ENCODE measurements around the gene SPTB.

Gene SPTB

GRCh38 chr14:64709126-64709525 lies 170.6 kb downstream of the SPTB start:
- no peak for DNase-seq (ENCODE audit: low read depth in 2 of 2)

DNA sequence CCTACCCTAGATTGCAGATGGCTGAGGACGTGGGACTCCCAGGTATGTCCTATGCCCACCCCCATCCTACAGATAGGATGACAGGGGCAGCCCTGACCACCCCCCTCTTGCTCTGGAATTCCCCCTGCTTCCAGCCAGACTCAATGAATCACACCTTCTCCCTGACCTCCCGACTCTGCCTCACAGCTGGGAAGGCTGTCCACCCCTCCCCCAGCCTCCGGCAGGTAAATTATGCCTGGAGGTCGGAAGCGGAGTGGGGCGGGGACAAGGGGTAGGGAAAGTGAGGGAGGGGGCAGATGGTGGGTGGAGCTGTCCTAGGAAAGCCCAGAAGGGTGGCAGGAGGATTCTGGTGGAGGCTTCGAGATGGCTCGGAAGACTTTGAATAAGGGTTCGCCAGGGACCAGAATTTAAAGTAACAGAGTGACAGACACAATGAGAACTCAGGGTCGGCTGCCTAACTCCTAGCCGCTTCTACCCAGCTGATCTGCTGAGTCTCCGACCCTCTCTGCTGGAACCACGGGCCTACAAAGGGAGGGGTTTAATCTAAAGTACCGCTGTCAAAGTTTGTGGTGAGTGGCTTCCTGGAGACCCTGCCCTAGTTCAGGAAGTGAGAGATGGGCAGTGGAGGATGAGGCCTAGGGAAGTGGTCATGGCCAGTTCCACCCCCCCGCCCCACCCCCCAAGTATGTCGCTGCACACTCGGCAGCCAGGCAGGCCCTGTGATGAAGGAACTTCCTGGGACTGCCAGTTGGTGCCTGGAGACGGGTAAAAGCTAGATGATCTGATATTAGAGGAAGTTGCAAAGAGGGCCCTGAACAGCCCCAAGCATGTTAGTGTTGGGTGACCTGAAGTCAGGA lies 171.3 kb downstream of the SPTB start:
- DNase-seq (ENCODE audit: low read depth in 2 of 2), result no peak

GRCh38 chr14:64707661-64708060 lies 172.0 kb downstream of the SPTB start:
- DNase-seq (ENCODE audit: low read depth in 2 of 2), result no peak

DNA sequence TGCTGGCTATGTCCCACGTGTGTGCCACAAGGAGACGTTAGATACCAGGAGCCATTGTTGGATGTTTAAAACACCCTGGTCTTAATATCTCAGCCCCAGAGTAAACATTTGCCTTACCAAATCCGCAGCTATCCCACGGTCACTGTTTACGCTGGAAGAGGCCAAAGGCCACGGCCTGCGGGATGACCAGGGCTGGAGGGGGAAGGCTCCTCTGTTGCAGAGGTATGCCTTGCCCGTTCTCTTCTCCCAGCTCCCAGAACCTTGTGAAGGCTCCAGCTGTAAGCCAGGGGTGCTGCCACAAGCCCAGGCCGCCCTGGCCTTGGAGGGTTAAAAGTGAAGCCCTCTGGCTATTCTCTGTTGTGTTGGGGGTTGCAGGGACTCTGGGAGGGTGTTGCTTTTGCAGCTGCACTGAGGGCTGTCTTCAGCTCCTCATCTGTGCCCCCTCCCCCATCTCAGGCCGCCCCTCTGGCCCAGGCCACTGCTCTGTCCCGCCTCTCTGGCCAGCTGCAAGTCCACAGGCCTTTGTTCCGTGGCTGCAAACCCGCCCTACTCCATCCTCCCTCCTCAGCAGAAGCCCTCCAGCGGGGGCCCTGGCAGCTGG lies 173.0 kb downstream of the SPTB start:
- no peak for DNase-seq (ENCODE audit: low read depth in 2 of 2)

GRCh38 chr14:64706119-64706592 lies 173.6 kb downstream of the SPTB start:
- DNase-seq (ENCODE audit: low read depth in 2 of 2), result no peak

DNA sequence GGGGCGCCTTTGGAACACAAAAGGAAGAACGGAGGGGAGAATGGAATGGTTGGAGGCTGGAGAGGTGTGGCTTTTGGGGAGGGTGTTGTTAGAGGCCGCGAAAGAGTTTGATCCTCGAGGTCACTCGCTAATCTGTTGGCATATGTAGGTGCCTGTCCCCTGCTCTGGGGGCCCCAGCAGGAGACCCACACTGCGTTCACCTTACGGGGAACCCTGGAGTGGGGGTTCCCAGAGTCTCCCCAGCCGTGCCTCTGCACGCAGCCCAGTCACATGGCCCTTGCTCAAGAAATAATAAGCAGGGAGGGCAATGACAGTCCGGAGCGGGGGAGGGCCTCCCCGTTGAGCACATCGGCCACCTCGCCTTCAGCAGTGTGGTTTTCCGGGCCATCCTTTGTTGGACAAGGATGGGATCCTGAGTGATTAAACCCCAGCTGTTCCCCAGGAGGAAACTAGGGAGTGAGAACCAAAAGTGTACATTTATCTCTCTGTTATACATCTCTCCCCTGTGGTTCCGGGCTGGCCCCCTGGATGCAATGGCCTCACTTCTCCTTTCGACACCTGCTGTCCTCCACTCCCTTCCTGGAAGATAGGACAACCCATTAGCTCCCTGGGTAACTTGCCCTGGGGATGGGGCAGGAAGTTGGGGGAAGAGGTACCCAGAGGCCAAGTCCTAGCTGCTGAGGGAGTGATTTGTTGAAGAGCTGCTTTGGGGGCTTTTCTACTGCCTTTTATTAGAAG lies 174.2 kb downstream of the SPTB start:
- DNase-seq (ENCODE audit: low read depth in 2 of 2), result no peak

DNA sequence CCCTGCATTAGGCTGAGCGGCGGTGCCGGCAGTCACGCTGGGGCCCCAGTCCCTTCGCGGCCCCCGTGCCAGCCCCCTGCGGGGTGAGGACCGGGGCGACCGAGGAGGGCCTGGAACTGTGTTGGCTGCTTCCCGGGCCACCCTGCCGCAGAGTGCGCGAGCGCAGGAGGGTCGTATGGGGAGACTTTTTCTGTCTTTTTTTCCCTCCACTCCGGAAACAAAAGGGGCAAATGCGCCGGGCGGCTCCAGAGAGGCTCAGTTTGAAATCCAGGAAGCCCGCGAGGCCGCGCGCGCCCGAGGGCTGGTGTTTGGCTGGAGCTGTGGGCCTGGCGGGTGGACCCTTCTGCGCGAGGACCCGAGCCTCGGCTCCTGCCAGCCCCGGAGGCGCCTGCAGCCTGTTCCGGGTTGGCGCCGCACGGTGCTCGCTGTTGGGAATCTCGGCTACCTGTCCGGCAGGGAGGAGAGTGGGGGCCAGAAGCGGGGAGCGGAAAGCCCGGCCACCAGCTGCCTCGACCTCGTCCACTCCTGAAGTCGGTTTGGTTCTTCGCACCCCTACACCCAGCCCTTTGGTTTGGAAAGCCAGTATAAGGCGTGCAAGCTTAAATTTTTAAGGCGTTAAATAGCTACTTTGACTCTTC lies 174.8 kb downstream of the SPTB start:
- DNase-seq (ENCODE audit: low read depth in 2 of 2), result no peak

DNA sequence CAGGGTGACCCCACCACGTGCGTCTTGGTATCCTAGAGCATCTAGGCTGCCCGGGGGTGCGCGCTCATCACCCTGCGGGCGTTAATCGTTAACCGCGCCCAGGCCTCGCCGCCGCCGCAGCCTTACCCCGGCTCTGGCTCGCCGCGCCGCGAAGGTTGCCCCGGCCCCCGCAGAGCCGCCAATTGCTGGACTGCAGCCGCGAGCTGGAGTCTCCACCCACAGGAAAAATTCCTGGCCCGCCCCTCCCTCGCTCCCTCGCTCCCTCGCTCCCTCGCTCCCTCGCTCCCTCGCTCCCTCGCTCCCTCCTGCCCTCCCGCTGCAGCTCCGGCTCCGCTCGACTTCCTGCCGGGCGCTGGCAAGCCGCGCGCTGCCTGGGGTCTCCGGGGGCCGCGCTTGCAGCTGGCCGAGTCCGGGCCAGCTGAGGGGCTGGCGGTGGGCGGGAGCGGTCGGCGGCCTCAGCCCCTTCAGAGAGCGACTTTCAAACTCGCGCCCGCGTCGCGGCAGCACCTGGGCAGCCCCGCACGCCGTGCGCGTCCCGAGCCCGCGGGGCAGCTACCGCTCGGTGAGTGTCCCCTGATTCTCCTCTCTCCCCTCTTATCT lies 175.5 kb downstream of the SPTB start, which contains the start of gene PLEKHG3:
Gene PLEKHG3, plus strand, starts transcription at position 282 of the 600 bp plus-strand sequence. CDS start 23,208 bp downstream, outside the sequence.
- DNase-seq (ENCODE audit: low read depth in 2 of 2), result no peak

- DNase-seq (ENCODE audit: low read depth in 2 of 2), result no peak
Measured at GRCh38 chr14:64703395-64704142, 176.1 kb downstream of the SPTB start.

DNA sequence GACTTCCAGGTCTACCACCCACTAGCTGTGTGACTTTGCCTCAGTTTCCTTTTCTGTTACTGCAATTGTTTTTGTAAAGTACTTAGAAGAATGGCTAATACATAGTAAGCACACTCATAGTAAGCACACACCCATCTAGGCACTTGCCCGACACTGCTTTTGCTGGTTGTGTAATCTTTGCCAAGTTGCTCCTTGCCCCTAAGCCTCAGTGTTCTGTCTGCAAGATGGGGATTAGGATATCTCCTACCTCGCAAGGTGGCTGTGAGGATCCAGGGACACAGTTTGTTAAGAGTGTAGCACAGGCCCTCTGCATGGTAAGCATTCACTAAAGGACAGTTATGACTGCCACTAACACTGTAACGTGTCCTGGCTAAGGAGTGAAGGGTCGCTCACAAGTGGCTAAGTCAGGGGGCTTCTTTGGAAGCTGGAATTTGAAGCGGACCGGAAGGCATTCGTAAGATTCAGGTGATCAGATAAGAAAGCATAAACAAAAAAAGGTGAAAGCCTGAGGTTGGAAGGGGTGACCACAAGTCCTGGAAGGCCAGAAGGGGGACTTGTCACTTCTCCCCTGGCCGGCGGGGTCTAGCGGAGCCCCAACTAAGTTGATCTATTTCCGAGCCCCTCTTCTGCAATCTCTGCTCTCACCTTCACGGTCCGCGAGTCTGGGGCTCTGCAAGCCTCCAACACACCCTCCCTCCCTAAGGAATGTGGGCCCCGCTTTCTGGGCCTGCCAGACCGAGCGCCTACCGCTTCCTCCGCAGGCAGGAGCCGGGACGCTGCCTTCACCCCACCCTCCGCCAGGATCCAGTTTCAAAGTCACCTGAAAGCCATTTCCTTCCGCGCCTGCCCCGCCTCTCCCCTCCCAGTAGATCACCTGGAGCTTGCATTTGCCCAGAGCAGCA lies 177.0 kb downstream of the SPTB start:
- no peak for DNase-seq (ENCODE audit: low read depth in 2 of 2)

GRCh38 chr14:64701660-64702059 lies 178.0 kb downstream of the SPTB start:
- DNase-seq (ENCODE audit: low read depth in 2 of 2), result no peak

- no peak for DNase-seq (ENCODE audit: low read depth in 2 of 2)
Measured at GRCh38 chr14:64700894-64701293, 178.8 kb downstream of the SPTB start.

DNA sequence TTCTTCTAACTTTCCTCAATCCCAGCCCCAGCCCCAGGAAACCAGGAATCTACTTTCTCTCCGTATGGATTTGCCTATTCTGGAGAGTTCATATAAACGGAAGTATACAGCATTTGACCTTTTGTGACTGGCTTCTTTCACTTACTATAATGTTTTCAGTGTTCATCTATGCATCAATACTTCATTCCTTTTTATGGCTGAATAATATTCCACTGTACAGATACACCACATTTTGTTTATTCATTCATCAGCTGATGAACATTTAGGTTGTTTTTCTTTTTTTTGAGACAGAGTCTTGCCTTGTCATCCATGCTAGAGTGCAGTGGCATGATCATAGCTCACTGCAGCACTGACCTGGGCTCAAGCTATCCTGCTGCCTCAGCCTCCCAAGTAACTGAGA lies 179.4 kb downstream of the SPTB start:
- no peak for DNase-seq (ENCODE audit: low read depth in 2 of 2)

DNA sequence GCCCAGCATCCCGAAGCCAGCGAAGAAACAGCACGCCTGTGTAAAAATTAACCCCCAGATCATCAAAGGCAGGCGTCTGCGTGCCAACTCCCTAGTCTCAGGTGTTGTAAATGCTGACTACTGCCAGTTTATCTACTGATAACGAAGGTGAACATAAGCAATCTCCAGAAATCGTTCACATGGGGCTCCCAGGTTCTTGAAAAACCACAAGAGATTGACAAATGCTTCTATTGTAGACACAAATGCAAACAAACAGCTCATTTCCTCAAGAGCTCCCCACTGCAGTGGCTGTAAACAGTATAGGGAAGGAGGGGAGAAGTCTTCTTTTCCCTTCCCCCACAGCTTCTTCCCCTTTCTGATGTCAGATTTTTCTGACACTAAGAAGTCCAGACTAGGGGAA lies 180.8 kb downstream of the SPTB start:
- no peak for DNase-seq (ENCODE audit: low read depth in 2 of 2)

DNA sequence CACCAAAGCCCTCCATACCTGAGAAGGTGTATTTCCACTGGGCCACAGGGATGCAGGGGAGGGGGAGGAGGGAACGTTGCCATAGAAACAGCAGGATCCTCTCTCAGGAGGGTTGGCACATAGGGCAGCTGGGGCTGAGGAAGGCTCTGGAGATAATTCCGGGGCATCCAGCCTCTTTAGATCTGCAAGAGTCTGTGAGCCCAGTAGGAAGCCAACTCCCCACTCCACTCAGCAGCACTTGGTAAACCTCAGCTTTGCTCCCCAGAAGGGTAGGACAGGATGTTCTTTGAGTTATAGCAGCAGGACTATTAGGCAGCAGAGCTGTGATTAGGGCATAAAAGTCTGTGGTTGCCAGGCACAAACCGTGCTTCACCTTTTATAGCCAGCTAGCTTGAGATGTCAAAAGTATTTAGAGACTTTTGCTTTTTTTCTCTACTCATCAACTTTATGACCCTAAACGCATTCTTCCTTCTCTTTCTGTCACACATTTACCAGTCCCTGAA lies 183.3 kb downstream of the SPTB start:
- no peak for DNase-seq (ENCODE audit: low read depth in 2 of 2)
